Measurements from ENCODE around the gene SIM2.
A peak's percentile ranks its signal among the peaks of the same experiment; 100 is the strongest.

Gene SIM2

DNA sequence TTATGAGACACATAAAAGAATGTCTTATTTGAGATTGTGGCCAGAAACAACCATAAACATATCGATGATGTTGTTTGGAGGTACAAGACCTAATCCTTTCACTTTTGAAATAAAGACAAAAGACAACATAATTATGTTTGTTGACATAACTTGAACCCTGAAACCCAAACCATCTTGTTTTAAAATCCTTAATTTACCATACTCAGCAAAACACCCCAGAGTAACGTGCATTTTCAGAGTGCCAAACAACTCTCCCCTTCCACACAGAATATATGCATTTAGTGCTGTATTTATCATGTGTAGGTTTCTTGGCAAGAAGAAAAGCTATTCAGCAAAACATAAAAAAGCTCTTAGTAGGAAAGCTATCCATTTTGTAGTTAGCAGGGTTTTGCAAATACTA, 17.5 kb downstream of the SIM2 start:
- no peak for DNase-seq (ENCODE audit: low spot score)

DNA sequence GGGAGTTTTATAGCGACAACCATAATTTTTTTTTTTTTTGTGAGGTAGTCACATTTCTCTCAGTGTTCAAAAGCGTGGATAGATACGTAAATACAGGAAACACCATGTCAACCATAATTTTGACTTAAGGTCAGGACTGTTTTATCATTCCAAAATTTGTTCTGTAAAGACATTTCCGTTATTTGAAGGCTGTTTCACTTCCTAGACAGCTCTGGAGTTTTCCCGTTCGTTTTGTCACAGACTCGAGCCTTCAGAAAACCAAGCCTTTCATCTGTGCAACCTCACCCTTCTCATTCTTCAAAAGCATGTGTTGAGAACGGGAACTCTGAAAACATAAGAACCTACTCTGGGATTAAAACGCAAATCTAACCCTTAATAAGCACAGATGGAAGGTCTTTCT, 17.9 kb downstream of the SIM2 start:
- DNase-seq (ENCODE audit: low spot score) = no peak

- no peak for DNase-seq (ENCODE audit: low spot score)
These were observed 19.1 kb downstream of the SIM2 start for GRCh38 chr21:36717976-36718375.

DNA sequence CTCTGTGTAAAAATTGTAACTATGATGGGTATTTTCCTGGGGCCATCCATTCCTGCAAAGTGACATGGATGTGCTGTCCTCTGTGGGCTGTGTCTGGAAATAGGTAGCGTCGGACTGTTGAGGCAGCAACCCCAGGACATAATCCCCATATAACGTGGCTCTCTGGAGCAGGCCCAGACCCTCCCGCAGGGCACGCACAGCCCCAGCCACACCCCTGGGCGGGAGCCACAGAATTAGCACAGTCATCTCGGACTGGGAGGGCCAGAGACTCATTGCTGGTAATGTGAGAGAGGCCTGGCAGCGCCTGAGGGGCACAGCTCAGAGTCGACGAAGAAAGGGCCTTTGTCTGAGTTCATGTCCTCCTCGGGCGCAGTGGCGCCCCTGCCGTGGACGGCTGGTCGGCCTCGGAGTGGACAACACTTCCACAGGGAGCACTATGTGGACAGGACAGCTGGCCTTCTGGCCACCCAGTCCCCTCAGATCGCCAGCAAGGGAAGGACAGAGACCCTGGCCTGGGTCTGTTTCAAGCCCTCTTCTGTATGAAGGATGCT, 20.1 kb downstream of the SIM2 start:
- peak; percentile 90 for DNase-seq (ENCODE audit: low spot score)

- DNase-seq (ENCODE audit: low spot score) = no peak
These were observed 20.7 kb downstream of the SIM2 start for GRCh38 chr21:36719614-36720013.

GRCh38 chr21:36721817-36722216, 22.9 kb downstream of the SIM2 start:
- no peak for DNase-seq (ENCODE audit: low spot score)

- DNase-seq (ENCODE audit: low spot score) = no peak
These were observed 23.8 kb downstream of the SIM2 start for GRCh38 chr21:36722370-36723368.

DNA sequence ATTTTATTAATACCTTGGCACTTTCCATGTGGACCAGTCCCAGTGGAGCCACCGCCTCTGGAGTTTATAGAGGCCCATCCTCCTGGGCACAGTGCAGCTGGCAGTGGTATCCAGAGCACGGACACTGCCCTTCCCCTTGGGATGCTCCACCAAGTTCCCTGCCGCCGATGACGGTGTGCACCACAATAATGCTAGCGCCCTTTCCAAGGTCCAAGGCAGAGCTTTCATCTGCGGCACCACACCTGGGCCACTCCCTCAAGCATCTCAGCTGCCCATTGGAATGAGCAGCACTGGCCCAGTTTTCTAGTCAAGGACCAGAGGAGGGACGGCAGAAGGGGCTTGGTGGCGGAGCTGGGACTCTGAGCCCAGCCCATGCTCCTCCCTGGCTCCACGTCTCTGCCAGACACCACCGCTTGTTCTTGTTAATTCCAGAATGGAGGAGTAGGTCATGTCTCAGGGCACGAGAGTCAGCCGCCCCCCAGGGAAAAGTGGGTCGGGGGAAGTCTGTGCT, 24.5 kb downstream of the SIM2 start:
- no peak for DNase-seq (ENCODE audit: low spot score)

DNA sequence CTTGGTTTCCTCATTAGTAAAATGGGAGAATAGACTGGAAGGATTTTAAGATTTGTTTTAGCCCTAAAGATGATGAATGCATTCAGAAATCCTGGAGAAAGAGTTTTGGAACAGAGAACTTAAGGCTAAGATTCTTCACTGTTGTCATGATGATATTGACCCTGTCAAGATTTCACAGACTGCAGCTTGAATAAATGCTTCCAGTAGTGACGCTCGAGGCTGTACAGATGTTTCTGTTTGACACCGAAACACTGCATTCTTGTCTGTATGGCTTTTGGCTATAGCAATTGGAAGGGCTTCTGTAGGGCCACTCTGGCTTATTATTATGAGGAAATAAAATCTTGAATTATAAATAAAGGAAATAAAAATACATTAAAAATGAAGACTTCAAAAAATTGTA, 25.7 kb downstream of the SIM2 start:
- no peak for DNase-seq (ENCODE audit: low spot score)

GRCh38 chr21:36725793-36726386, 27.0 kb downstream of the SIM2 start:
- DNase-seq (ENCODE audit: low spot score) = no peak

DNA sequence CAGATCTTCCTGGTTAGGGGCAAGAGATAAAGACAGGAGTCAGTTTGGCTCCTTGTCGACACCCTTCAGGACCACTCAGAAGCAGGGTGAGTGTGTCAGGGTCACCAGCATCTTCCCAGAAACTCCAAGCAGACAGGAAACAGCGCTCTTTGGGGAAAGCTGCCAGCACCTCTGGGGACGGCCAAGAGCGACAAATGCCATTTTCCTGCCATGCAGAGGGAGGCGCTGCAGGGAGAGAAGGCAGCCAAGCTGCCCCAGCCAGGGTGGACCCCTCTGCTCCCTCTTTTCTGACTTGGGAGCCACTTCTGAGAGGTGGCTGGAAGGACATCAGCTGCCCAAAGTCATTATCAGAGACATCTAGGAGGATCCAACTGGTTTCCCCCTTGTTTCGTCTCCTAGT, 29.0 kb downstream of the SIM2 start:
- DNase-seq (ENCODE audit: low spot score) = no peak

GRCh38 chr21:36728371-36729111, 29.6 kb downstream of the SIM2 start:
- DNase-seq (ENCODE audit: low spot score) = no peak

GRCh38 chr21:36729310-36729970, 30.5 kb downstream of the SIM2 start:
- no peak for DNase-seq (ENCODE audit: low spot score)

- no peak for DNase-seq (ENCODE audit: low spot score)
These were observed 31.7 kb downstream of the SIM2 start for GRCh38 chr21:36730291-36731281.

- no peak for DNase-seq (ENCODE audit: low spot score)
These were observed 33.3 kb downstream of the SIM2 start for GRCh38 chr21:36732217-36732616.

DNA sequence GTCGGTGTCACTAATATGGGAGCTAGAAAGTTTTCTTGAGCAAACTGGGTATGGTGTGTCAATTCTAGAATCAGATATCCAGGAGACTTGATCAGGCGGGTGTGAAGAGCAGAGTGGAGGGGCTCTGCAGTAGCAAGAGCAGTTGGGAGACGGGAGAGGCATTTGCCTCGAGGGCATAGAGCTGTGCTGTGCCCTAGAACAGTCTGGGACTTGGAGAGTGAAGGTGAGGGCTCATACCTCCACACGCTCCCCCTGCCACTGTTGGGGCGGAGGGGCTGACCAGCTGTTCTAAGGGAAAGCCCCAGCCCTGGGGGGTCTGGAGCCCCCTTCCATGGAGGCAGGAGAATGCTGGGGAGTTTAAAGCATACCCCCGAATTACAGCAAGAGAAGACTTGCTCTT, 33.8 kb downstream of the SIM2 start:
- no peak for DNase-seq (ENCODE audit: low spot score)

DNA sequence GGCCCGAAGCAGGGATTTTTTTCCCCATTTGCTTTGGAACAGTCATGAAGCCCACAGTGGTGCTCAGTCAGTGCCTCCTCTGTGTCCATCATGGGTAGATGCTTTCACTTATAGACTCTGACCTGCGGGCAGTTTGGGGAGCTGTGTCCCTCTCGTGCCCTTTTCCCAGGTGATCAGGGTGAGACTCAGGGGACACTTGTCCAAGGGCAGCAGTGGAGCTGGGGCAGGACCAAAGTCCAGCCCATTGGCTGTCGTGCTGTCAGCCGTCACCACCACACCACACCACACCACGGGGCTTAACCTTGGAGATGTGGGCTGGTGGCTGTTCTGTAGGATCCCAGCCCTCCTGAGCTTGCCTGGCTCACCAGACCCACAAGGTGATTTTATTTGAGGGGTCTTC, 34.9 kb downstream of the SIM2 start:
- DNase-seq (ENCODE audit: low spot score) = no peak

- no peak for DNase-seq (ENCODE audit: low spot score)
These were observed 35.7 kb downstream of the SIM2 start for GRCh38 chr21:36734367-36735200.

GRCh38 chr21:36735201-36735515, 36.2 kb downstream of the SIM2 start:
- DNase-seq (ENCODE audit: low spot score) = no peak
